GM23248 (cell line): Measurements from ENCODE around the gene PCK2.

Experiments
- EZH2 ChIP-seq: fragments of 200-600 bp; sonication (generic); IDR thresholded peaks from 2 replicates; pipeline ENCODE4 v1.6.1; 2018; ENCODE audit warnings: antibody characterized with exemption, mild to moderate bottlenecking; ENCODE audit not compliant: insufficient read depth, poor library complexity, severe bottlenecking
- EZH2phosphoT487 ChIP-seq: fragments of 200-600 bp; sonication (generic); IDR thresholded peaks from 2 replicates; pipeline ENCODE4 v1.6.1; 2018; ENCODE audit warnings: antibody characterized with exemption, moderate library complexity, mild to moderate bottlenecking, low read depth; ENCODE audit not compliant: insufficient read depth

GRCh38 chr14:24086193-24086955 lies 7.7 kb upstream of the PCK2 start:
- TF ChIP-seq EZH2 (no peak), EZH2phosphoT487 (no peak)
